ENCODE measurements around the gene SLC1A4. TPM values are rescaled to one million over a fixed set of nuclear protein-coding genes. Genes with fewer than 3 reads are reported as not detected.
A peak's percentile ranks its signal among the peaks of the same experiment; 100 is the strongest.

SLC1A4 gene
- total and polyA plus RNA-seq, 7 donors: 3.4 to 50.3 (median 13.9) TPM

DNA sequence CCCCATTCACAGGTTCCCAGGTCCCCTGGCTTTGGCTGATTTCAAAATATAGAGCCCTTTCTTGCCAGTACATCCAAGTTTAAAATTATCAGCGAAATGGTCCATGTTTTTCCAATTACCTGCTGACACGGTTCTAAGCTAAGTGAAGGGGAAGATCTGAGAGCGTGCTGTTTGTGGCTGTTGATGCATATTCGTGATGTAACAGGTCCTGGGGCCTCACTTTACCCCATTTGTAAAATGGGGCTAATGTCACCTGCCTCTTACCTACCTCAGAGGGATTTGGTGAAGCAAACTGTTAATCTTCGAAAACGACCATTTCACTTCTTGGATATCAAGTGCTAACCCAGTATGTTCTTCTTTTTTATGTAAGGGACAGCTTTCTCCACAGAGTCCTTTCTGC lies 33.0 kb downstream of the SLC1A4 start:
- intact Hi-C loops (cut with DNase I): no loop called here
- no peak overlapping the region for H3K27ac ChIP-seq
- TF ChIP-seq, protein P1, sequence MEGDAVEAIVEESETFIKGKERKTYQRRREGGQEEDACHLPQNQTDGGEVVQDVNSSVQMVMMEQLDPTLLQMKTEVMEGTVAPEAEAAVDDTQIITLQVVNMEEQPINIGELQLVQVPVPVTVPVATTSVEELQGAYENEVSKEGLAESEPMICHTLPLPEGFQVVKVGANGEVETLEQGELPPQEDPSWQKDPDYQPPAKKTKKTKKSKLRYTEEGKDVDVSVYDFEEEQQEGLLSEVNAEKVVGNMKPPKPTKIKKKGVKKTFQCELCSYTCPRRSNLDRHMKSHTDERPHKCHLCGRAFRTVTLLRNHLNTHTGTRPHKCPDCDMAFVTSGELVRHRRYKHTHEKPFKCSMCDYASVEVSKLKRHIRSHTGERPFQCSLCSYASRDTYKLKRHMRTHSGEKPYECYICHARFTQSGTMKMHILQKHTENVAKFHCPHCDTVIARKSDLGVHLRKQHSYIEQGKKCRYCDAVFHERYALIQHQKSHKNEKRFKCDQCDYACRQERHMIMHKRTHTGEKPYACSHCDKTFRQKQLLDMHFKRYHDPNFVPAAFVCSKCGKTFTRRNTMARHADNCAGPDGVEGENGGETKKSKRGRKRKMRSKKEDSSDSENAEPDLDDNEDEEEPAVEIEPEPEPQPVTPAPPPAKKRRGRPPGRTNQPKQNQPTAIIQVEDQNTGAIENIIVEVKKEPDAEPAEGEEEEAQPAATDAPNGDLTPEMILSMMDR (IDR thresholded peaks at IDR 0.05): no peak
- ATAC-seq (no peak), DNase-seq (no peak)
- 91 to 96% (median 93%) methylated on average over 6 of the region's 6 CpGs for WGBS, 3 donors
- H3K27me3 ChIP-seq (ENCODE audit: insufficient read depth in 3 of 3, low read length in 2 of 3): no peaks in the 10 kb centered on the region
- peaks cover 5 to 67% of the 10 kb centered on the region in 2 donors for H3K36me3 ChIP-seq (ENCODE audit: insufficient read depth in 1 of 2, low read depth in 1 of 2)
- no peak overlapping the region for H3K4me3 ChIP-seq
- H3K9me3 ChIP-seq: no peaks in the 10 kb centered on the region
- no peaks in the 10 kb centered on the region for H3K4me1 ChIP-seq

DNA sequence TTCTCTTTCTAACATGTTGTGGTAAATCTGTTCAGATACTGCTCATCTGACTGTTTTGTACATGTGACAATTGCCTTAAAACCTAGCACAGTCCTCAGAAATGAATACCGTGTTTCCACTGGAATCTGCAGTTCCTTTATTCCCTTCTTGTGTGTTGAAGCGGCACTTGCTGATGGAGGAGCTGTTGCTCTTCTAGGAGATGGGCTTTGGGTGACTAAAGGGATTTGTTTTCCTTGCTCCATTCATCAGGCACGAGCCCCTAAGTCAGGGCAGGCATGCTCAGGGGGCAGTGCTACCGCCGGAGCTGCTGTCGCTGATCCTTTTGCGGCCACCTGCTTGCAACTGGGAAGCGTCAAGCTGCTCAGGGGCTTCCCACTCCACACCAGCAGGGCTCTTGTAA lies 34.5 kb downstream of the SLC1A4 start:
- TF ChIP-seq, protein P1 (IDR thresholded peaks at IDR 0.05): no peak
- DNase-seq (no peak), ATAC-seq (no peak)
- no peak overlapping the region for H3K4me3 ChIP-seq
- no peaks in the 10 kb centered on the region for H3K9me3 ChIP-seq
- WGBS, 3 donors: 85 to 93% (median 86%) methylated on average over 8 of the region's 8 CpGs
- intact Hi-C loops (cut with DNase I): no loop called here
- no peak overlapping the region for H3K27ac ChIP-seq
- peaks cover 4% of the 10 kb centered on the region for H3K4me1 ChIP-seq
- peaks cover 4 to 51% of the 10 kb centered on the region in 2 donors for H3K36me3 ChIP-seq (ENCODE audit: insufficient read depth in 1 of 2, low read depth in 1 of 2)
- no peaks in the 10 kb centered on the region for H3K27me3 ChIP-seq (ENCODE audit: insufficient read depth in 3 of 3, low read length in 2 of 3)

DNA sequence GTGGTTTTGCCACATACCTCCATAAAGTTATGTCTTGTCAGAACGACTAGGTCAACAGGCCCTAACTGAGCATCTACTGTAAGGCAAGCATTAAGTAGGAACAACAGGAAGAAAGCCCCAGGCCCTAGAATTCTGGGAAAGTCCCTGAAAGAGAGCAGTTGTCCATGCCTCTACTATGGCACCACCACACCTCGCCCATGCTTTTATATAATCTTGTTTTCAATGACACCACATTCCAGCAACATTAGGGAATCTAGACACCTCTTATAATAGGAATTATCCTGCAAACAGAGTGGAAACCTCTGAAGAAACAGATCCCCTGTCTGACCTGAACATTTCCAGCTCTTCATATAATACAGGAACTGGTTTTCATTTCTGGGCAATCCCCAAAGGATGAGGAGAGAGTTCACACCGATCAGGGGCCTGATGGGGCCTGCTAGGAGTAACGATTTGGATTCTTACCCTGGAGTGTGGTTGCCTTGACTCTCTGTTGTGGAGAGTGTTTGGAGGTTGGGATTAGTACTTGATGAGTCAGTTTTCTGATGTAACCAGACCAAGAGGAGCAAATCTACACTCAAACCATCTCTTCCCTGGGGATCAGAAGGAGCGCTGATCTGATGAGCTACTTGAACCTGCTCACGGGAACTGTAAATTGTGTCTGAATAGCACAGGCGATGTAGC lies 35.1 kb downstream of the SLC1A4 start:
- no peak overlapping the region for H3K27ac ChIP-seq
- H3K27me3 ChIP-seq (ENCODE audit: insufficient read depth in 3 of 3, low read length in 2 of 3): no peaks in the 10 kb centered on the region
- H3K36me3 ChIP-seq (ENCODE audit: insufficient read depth in 1 of 2, low read depth in 1 of 2): peaks cover 0 to 46% of the 10 kb centered on the region in 2 donors
- TF ChIP-seq, protein P1 (IDR thresholded peaks at IDR 0.05): no peak
- H3K4me1 ChIP-seq: peaks cover 4% of the 10 kb centered on the region
- 78 to 82% (median 82%) methylated on average over 7 of the region's 7 CpGs for WGBS, 3 donors
- H3K9me3 ChIP-seq: no peaks in the 10 kb centered on the region
- no peak for DNase-seq
- ATAC-seq: peak in 2 of 4 donors; percentile 29
- intact Hi-C loops (cut with DNase I): no loop called here
- no peak overlapping the region for H3K4me3 ChIP-seq

DNA sequence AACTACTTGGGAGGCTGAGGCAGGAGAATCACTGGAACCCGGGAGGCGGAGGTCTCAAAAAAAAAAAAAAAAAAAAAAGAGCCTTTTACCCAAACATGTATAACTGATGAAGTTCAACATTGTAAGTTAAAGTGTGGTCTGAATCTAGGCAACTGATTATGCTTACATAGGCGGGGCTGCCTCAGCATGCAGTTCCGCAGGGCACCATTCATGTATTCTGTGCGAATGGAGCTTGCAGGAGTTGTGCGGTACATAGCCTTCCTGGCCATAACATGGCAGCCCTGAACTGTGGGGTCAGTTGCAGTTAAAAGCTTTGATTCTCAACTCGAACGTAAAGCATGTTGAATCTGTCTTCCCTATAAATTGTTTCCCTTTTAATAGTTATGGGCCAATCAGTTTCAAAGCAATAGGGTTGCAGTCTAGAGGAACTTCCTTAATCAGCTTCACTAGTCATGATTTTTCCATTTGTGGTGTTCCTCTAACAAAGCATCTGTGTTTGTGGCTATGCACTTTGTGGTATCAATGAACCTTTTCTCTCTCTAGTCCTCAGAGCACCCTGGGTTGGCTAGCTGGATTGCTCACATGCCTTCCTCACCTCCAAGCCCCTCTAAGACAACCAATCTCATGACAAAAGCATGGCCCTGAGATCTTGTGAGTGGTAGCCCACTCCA lies 36.4 kb downstream of the SLC1A4 start:
- Histone ChIP-seq H3K9me3 (no peaks in the 10 kb centered on the region), H3K27me3 (ENCODE audit: insufficient read depth in 3 of 3, low read length in 2 of 3) (no peaks in the 10 kb centered on the region), H3K4me3 (no peak overlapping the region), H3K36me3 (ENCODE audit: insufficient read depth in 1 of 2, low read depth in 1 of 2) (peaks cover 0 to 34% of the 10 kb centered on the region in 2 donors), H3K4me1 (peaks cover 4% of the 10 kb centered on the region), H3K27ac (no peak overlapping the region)
- TF ChIP-seq, protein P1 (IDR thresholded peaks at IDR 0.05): no peak
- intact Hi-C loops (cut with DNase I): no loop called here
- WGBS, 3 donors: 94 to 97% (median 96%) methylated on average over 8 of the region's 8 CpGs
- ATAC-seq (no peak), DNase-seq (no peak)
